A549 (cell line): ENCODE measurements around the gene TMEM231.
"Not testable (repeated sequence)": the region's sequence is repeated elsewhere in the genome, so short reads cannot be mapped to it uniquely, and the experiment has no call there.

Experiments used
- CBX8 ChIP-seq: fragments of 200-600 bp; sonication (generic); IDR thresholded peaks from 2 replicates; pipeline ENCODE4 v1.6.1; 2016
- CTCF ChIP-seq: fragments of >200 bp; sonication (Bioruptor Twin); formaldehyde crosslinking; IDR thresholded peaks from 3 replicates; pipeline ENCODE4 v1.5.1; 2016
- EP300 ChIP-seq, 2 experiments: fragments of >200 bp; sonication (Bioruptor Twin); formaldehyde crosslinking; IDR thresholded peaks; 2 replicates in 1 of 2; 3 replicates in 1 of 2; pipeline ENCODE4 v1.6.1; 2016 to 2017
- MAFK ChIP-seq: fragments of 450-650 bp; IDR thresholded peaks from 2 replicates; pipeline ENCODE4 v1.6.1; 2014; ENCODE audit not compliant: partially characterized antibody
- NR3C1 ChIP-seq: fragments of >200 bp; sonication (Bioruptor Twin); formaldehyde crosslinking; IDR thresholded peaks from 3 replicates; pipeline ENCODE4 v1.6.1; 2017
- POLR2A ChIP-seq: IDR thresholded peaks from 2 replicates; pipeline ENCODE4 v1.6.1; 2012; ENCODE audit warnings: mild to moderate bottlenecking, low read length
- POLR2AphosphoS2 ChIP-seq: conservative IDR thresholded peaks from 2 replicates; pipeline ENCODE4 v1.6.1; 2012; ENCODE audit warnings: low read length, improper control_type of control experiment, inconsistent platforms
- ZC3H11A ChIP-seq: fragments of 450-650 bp; IDR thresholded peaks from 2 replicates; pipeline ENCODE4 v1.6.1; 2014; ENCODE audit warnings: antibody characterized with exemption, mild to moderate bottlenecking

- not testable (repeated sequence) for TF ChIP-seq EP300 (IDR thresholded peaks at IDR 0.05); CTCF; CBX8; POLR2AphosphoS2; ZC3H11A; MAFK; POLR2A; NR3C1
Measured at GRCh38 chr16:75516189-75516966, 39.7 kb downstream of the TMEM231 start.
